Transverse colon (tissue), 4 donors: ENCODE data around the gene MCAM.

Source experiments
- EP300 ChIP-seq: sonication (generic); formaldehyde crosslinking; IDR thresholded peaks from one replicate; pipeline ENCODE4 v1.6.1; 2017; ENCODE audit warnings: antibody characterized with exemption, low read depth
- POLR2A ChIP-seq: fragments of 450-650 bp; IDR thresholded peaks from one replicate; pipeline ENCODE4 v1.6.1; 2016; ENCODE audit warnings: antibody characterized with exemption, mild to moderate bottlenecking, moderate library complexity
- POLR2AphosphoS5 ChIP-seq, 3 donors: sonication (generic); formaldehyde crosslinking; IDR thresholded peaks; one replicate each; pipeline ENCODE4 v1.6.1; 2016; ENCODE audit warnings: antibody characterized with exemption in 3 of 3
- TF ChIP-seq, protein P1 (sequence below), 5 experiments: fragments of 200-600 bp in 3 of 5; fragments of 450-650 bp in 2 of 5; sonication (generic) in 3 of 5; IDR thresholded peaks; 1 replicate in 2 of 5; 2 replicates in 3 of 5; pipeline ENCODE4 v1.5.1; 2016 to 2017; ENCODE audit warnings: antibody characterized with exemption in 5 of 5, inconsistent platforms in 3 of 5, mild to moderate bottlenecking in 2 of 5, moderate library complexity in 1 of 5

DNA sequence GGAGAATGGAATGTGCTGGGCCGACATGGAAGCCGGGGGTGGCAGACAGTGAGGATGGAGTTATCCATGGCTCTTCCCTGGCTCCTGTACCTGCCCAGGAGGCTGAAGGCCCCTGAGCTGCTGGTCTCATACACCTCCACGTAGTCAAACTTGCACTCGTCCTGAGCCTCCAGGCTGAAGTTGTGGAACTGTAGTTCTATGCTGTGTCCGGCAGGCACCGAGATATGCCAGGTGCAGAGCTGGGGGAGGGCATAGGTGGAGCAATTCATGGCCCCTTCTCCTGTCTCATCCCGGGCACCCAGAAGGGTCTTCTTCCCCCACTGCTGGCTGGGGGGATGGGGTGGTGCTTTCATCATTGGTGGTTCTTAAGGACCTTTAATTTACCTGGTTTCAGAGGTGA, 26.8 kb upstream of the MCAM start:
- TF ChIP-seq, protein P1, sequence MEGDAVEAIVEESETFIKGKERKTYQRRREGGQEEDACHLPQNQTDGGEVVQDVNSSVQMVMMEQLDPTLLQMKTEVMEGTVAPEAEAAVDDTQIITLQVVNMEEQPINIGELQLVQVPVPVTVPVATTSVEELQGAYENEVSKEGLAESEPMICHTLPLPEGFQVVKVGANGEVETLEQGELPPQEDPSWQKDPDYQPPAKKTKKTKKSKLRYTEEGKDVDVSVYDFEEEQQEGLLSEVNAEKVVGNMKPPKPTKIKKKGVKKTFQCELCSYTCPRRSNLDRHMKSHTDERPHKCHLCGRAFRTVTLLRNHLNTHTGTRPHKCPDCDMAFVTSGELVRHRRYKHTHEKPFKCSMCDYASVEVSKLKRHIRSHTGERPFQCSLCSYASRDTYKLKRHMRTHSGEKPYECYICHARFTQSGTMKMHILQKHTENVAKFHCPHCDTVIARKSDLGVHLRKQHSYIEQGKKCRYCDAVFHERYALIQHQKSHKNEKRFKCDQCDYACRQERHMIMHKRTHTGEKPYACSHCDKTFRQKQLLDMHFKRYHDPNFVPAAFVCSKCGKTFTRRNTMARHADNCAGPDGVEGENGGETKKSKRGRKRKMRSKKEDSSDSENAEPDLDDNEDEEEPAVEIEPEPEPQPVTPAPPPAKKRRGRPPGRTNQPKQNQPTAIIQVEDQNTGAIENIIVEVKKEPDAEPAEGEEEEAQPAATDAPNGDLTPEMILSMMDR (IDR thresholded peaks at IDR 0.05): no peak
- no peak for TF ChIP-seq POLR2A
- TF ChIP-seq EP300: no peak
- no peak for TF ChIP-seq POLR2AphosphoS5 (IDR thresholded peaks at IDR 0.05)
